GM19468 (cell line): ENCODE data around the gene SUSD6.

Experiments used
- ATAC-seq: cut with Tn5 transposase; IDR thresholded peaks from one replicate; pipeline ENCODE4 v1.9.1; 2021; ENCODE audit warnings: mild to moderate bottlenecking, moderate library complexity, moderate number of reproducible peaks; ENCODE audit not compliant: unreplicated experiment; ENCODE audit errors: extremely low read depth

Gene SUSD6, protein sequence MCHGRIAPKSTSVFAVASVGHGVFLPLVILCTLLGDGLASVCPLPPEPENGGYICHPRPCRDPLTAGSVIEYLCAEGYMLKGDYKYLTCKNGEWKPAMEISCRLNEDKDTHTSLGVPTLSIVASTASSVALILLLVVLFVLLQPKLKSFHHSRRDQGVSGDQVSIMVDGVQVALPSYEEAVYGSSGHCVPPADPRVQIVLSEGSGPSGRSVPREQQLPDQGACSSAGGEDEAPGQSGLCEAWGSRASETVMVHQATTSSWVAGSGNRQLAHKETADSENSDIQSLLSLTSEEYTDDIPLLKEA

DNA sequence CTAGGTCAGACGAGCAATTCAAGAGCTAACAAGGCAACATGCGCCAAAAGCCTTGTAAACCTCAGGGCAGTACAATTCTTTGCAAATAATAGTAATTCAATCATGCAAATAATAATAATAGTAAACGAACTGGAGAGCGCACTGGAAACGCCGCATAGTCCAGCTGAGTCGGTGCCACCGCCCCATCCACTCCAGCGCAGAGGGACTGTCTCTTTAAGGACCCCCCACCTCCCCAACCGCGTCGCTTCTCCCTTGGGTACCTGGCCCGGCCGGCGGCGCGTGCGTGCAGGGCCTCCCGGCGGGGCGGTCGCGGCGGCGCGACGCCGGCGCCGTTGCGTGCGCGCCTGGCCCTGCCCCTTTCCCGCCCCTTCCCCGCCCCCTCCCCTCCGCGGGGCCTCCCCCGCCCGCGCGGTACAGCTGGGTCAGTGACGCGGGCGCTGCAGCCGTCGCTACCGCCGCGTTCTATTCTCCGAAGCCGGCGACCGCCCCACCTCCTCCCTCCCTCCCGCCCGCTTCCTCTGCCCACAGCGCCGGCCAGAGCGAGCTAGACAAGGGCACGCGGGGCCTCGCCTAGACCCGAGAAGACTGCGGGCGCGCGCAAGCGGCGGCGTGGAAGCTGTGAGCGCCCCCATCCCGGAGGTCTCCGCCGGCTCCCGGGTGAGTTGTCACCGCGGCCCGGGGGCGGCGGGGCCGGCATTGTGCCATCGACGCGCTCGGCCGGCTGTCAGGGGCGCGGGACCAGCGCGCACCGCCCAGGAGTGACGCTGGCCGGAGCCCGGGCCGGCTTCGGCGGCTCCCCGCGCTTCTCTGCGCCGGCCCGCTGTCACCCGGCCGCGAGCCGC, at the start of gene SUSD6:
SUSD6 (plus strand) TSS at position 425 of the 842 bp plus-strand sequence. CDS start 46,997 bp downstream, outside the sequence.
- peak; percentile 39 for ATAC-seq

DNA sequence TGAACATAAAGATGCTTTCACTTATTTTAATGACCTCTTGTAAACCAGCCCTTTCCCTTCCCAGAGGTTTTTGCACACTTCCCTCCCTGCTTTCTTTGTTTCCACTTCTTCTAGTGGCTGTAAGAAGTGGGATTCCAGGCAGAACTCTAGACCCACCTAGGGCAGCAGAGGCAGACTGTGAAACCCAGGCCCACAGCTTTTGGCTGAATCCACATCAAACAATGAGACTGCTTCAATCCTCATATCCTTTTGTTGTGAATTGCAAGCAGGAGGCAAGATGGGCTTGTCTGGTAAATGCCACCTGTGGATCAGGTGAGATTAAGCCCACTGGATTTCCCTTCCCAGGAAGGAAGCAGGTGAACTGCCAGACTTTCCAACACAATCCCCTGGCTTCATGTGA, 49.5 kb upstream of the SUSD6 start:
- no peak for ATAC-seq

DNA sequence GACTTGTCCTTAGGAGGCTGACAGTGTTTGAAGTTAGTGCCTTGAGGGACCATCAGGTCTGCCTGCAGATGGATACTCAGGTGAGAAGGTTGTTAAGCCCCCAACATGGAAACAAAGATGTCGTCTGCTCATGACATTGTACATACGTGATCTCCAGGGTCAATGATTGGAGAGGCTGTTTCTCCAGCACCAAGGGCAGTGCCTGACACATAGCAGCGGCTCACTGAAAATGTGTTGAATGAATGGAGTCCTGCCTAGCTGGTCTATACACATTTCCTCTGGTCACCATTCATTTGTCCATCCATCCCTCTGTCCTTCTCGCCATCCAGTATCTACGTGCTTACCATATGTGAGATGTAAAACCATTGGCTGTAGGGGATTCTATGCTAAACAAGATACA, 43.8 kb upstream of the SUSD6 start:
- ATAC-seq: no peak

DNA sequence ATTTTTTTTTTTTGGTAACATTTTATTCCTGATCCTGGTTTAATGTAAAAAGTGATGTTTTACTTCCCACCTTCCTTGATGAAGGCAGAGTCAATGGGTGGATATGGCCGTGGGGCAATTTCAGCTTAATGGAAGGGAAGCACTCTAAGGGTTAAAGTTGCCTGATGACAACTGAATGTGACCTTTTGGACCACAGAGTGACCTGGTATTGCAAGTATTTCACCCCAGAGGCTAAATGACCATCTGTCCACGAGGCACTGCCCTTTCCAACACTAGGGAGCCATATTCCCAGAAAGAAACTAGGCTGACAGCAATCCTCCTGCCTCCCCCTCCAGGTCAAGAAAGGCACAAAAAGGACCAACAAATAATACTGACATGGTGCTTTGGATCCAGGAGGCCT, 41.5 kb upstream of the SUSD6 start:
- no peak for ATAC-seq

DNA sequence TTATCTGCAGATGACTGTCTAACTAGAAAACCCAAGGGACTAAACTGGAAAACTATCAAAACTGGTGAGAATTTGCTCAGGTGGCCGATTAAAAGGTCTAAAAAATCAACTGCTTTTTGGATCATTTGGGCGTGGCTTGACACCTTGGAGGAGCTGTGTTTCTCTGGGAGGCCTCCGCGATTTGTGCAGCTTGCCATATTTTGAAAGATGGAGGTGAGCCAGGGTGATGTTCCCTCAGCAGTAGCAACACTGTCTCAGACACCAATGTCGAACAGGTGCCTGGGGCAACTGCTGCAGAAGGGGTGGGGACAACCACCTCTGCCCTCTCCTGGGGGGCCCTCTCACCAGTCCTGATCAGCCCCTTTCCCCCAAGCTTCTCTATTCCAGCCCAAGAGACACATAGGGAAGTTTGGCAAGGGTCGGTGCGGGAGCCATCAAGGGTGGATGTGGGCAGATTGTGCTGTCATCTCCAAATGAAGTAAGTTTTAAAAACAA, 40.5 kb upstream of the SUSD6 start:
- no peak for ATAC-seq

DNA sequence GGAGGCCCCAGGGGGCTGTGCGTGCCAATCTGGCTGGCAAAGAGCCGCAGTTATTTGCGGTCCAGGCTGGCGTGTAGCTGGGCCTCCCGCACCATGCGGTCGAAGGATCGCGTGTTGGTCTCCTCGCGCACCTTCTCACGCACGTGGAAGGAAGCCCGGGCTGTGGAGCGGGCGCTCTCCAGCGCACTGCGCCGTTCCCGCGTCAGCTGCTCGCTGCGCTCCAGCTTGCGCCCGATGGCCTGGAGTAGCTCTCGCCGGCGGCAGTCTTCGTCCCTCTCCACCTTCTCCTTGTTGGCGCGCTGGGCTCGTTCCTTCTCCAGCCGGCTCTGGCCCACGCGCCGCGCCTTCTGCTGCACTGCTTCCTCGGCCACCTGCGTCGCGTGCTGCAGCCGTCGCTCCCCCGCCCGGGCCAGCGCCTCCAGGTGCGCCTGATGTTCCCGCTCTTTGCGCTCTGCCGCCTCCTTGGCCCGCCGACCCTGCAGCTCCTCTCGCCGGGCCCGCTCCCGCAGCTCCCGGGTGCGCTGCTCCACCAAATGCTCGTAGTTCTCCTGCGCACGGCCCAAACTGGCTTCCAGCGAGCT, 39.9 kb upstream of the SUSD6 start:
- no peak for ATAC-seq

DNA sequence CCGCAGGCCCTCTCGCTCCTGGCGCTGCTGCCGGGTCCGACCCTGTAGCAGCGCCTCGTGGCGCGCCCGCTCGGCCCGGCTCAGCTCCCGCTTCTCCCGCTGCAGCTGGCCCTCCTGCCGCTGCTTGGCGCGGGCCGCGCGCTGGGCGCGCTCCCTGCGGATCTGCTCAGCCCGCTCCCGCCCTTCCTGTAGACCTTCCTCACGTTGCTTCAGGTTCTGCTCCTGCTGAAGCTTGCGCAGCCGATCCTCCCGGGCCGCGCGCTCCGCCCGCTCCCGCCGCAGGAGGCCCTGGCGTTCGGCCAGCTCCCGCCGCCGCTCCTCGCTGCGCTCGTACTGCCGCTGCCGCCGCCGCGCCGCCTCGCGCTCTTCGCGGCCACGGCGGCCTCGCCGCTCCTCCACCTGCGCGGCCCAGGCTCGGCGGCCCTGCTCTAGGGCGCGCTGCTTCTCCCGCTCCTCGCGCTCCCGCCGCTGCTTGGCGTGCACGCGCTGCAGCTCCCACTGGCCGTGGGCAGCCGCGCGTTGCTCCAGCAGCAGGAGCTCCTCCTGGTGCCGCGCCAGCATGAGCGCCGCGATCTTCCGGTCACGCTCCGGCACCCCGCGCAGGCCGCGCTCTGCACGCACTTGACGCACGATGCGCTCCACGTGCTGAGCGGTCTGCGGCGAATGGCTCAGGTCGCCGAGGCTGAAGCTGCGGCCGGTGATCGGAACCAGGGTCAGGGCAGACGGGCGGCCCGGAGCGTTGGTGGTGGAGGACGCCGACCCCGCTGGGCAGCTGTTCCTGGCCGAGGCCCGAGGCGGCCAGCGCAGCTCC, 39.2 kb upstream of the SUSD6 start:
- ATAC-seq: no peak

DNA sequence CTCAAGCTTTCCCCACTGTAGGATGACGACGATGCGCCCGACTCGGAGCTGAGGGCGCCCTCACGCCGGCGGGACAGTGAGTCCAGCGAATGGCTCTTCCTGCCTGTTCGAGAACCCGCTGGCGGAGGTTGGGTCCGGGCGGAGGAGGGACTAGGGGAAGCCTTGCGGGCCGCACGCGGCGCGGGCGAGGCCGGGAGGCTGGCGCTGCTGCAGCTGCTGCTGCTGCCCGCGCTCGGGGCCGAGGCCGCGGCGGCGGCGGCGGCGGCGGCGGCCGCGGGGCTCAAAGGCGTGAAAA, 38.6 kb upstream of the SUSD6 start:
- ATAC-seq: no peak

DNA sequence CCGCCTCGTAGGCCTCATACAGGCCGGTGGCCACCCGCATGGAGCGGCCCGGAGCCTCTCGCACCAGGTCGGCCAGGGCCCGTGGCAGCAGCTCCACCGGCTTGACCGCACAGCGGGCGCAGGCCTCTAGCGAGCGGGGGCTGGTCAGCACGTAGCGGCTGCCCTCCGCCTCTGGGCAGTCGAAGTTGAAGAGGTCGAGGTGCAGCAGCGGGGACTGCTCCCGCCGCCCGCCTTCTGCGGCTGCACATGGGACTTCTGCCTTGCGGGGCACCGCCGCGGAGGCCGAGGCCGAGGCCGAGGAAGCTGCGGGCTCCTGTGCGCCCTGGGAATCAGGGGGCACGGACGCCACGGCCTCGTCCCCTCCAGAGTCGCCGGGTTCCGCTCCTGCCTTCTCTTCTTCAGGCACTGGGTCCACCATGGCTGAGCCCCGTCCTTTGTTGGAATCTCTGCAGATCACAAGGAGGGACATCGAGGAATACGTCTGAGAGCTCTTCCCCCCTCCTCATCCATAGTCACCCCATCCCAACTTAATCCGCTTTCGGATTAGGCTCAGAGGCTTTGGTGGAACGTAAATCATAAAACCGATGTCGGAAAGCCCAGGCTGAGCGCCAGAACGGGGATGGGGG, 38.1 kb upstream of the SUSD6 start:
- no peak for ATAC-seq

DNA sequence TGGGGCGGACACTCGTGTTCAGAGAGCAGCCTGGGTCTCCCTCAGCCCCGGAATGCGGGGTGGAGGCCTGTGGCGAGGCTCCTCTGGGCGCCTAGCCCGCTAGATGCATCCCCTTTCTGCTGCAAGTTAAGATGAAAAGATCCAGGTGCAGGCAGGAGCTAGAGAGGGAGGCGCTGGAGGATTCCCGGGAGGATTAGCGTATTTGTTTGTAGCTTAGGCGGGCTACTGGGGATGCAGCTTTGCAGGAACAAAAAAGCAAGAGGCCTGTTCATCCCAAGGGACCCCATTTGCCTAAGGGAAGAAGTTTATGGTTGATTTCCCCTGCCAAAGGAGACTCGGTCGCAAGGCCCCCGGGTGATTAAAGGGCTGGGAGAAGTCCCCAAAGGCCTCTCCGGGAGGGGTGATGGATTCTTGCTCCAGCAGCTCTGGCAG, 37.5 kb upstream of the SUSD6 start:
- no peak for ATAC-seq

DNA sequence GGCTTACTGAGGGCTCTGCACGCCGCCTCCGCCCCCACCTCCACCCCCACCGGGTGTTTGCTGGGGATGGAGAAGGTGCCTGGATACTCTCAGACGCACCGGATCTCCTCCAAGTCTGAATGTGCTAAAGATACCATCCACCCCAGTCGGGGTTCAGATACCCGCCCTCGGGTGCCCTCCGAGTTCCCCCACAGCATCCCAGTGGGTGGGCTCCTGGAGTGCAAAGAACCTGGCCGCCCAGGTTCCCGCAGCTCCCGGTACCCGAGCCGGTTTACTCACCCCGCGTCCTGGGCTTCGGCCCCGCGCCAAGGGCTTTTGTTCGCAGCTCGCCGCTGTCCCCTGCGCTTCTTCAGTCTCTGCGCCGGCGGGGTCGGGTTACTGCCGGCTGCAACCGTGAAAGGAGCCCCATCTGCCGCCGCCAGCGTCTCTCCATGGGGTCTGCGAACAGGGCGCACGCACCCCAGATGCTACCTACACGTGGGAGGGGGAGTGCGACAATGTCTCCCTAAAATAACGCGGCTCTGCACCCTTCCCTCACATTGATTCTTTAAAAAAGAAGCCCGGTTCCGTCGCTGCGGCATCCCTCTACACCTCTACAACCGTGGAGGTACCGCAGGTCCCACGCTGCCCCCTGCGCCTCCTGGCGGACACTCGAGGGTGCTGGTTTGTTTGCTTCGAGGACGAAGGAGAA, 37.0 kb upstream of the SUSD6 start, which contains the start of gene CCDC177:
CCDC177 (minus strand) TSS at position 609 of the 691 bp plus-strand sequence. CDS start 1,249 bp downstream, outside the sequence.
- no peak for ATAC-seq

DNA sequence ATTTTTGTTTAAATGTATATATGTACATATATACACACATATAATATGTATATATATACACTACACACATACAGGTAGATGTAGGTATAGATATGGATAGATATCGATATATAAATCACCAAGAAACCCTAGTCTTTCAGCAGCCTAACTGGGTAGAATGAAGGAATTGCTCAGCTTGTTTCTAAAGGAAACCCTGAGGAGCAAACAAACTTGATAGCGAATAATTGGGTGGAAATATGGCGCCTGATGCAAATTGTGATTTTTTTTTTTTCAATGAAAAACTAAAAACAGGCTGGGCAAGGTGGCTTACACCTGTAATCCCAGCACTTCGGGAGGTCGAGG, 36.5 kb upstream of the SUSD6 start:
- no peak for ATAC-seq

DNA sequence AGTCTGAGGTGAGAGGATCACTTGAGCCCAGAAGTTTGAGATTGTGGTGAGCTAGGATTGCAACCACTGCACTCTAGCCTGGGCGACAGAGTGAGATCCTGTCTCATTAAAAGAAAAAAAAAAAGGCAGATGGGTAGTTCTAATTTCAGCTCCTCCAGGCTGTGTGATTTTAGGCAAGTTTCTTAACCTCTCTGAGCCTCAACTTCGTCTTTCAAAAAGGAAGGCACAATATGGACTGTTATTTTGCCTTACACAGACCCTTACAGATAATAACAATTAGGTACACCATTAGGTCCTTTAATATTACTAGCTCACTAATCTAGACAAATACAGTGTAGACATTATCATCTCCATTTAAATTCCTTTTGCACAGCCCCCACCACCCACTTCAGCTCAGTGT, 31.9 kb upstream of the SUSD6 start:
- ATAC-seq: no peak

DNA sequence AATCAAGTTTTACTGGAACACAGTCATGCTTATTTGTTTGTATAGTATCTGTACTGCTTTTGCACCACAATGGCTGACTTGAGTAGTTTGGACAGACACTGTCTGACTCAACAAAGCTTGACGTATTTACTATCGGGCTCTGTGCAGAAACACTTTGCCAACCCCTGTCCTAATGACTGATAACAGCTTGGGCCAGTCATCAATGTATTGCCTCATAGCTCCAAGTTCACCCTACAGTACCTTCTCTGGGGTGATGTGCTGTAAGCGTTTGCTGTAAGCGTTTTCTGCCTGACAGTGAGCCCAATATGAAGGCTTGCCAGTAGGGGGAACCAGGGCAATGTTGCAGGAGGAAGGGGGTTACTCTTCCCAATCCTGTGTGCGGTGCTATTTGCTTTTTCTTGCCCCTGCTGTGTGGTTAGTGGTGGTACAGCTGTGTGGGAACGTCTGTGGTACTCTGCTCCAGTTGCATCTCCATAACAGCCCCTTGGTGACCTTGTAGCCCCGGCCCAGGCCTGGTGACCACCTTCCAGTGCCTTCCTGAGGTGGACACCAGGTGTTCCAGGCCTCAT, 31.3 kb upstream of the SUSD6 start:
- ATAC-seq: no peak

DNA sequence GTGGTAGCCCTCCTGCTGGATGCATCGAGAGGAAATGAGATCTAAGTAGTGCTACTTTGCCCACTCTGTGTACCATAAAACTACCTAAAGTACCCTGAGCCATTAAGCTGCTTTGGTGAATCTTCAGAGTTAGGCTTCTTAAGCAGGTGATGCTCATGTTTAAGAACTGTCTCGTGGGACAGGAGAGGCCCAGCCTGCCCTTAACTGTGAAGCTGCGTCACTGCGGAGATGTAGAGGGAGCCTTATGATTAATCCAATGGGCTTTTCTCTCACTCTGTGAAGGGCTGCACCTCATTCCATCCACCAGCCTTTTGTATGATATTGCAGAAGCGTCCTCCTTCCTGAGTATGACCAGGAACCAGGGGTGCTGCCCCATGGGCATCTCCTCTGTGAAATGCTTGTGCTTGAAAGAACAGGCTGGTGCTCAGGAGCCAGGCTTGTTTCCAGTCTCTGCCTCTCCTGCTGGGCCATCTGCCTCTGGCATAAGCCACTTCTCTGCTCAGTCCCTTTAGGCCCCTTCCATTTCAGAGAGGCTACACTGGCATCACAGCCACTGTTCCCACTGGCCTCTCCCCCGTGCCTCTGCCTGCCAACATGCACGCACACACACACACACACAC, 30.0 kb upstream of the SUSD6 start:
- no peak for ATAC-seq

DNA sequence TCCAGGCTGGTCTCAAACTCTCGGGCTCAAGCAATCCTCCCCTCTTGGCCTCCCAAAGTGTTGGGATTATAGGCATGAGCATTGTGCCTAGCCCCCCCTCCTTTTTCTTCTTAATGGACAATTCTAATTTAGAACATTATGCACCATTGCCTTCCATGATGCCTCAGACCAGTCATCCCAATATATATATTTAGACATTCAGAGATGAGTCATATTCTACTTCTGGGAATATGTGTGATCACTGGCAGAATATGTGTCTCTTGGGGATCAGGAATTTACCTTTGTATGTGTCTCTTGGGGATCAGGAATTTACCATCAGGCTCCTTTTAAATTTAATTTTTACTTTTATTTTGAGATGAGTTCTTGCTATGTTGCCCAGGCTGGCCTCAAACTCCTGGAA, 29.2 kb upstream of the SUSD6 start:
- ATAC-seq: no peak

DNA sequence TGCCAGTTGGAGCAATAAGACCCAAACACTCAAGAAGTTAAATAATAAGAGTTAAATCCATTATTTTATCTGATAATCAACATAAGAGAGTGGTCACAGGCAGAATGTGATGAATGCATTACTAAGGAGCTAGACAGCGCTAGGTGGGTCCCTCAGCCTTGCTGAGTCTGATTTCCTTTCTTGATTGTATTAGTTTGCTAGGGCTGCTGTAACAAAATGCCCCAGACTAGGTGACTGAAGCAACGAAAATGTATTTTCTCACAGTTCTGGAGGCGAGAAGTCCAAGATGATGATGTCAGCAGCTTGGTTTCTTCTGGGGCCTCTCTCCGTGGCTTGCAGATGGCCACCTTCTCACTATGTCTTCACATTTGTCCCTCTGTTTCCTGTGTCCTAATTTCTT, 28.6 kb upstream of the SUSD6 start:
- ATAC-seq: no peak

DNA sequence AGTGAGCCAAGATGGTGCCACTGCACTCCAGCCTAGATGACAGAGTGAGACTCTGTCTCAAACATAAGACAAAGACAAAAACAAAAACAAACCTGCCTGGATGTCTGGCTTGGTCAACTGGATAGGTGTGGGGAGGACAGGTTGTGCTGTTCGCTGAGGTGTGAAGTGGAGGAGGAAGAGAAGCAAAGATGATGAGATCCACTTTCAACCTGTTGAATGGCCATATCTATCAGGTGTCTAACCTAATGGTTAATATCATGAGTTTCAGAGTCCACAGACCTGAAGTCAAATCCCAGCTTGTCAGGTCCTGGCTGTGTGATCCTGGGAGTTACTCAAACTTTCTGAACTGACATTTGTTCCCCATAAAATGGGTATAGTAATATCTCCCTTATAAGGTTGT, 27.0 kb upstream of the SUSD6 start:
- no peak for ATAC-seq

DNA sequence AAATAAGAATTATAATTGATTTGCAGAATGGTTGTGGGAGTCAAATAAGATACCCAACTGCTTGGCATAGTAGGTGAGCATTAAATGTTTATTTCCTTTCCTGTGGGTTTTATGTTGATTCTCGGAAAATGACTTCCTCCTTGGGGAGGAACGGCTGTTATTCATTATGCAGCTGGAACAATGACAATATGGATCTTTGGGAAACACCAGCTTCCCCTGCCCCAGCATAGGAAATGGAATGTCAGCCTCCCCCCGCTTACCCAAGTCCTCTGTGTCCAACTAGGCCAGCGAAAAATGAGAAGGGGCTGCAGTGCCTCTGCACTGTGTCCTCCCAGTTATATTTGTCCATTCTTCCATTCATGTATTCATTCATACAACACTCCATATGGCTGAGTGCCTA, 25.0 kb upstream of the SUSD6 start:
- no peak for ATAC-seq
